ENCODE measurements around the gene GARIN5B.
"Not testable (repeated sequence)": the region's sequence is repeated elsewhere in the genome, so short reads cannot be mapped to it uniquely, and the experiment has no call there.

The GARIN5B gene

DNA sequence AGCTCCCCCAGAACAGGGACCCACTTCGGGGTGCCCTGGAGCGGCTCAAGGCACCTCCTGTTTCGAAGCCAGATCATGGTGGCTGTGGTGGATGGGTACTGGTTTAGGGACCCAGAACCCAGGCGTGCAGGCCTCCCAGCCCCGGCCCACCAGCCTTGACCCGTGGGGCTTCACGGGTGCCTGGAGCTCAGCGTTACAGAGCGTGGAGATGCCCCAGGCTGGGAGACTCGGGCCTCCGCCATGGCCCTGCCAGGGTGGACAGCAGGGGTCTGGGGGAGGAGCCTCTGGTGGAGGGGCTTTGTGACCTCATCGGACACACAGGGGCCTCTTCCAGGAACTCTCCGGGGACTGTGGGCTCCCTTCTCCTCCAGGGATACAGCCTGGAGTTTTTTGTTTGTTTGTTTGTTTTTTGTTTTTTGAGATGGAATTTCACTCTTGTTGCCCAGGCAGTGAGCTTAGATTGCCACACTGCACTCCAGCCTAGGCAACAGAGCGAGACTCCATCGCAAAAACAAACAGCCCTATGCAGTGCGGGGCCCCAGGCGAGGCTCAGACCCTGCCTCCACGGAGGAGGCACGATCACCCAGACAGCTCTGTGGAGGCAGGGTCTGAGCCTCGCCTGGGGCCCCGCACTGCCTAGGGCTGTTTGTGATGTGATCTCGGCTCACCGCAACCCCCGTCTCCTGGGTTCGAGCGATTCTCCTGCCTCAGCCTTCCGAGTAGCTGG, at the start of gene GARIN5B:
Gene GARIN5B (minus strand): TSS at position 271 of the 727 bp plus-strand sequence. CDS start 194 bp downstream, at position 77.
- DNase-seq, result no peak

DNA sequence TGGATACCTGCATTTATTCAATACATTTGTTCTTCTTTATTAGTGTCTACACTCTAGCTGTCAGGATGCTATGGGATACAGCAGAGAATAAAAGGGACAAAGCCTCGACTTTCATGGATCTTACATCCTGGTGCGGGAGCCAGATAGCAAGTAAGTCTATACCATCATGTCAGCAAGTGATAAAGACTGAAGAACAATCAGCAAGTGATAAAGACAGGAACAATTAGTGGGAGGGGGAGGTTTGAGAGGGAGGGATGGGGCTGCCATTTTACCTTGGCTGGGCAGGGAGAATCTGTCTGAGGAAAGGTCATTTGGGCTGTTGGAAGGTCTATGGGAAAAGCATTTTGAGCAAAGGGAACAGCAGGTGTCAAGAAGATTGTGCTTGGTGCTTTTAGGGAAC, 47.1 kb upstream of the GARIN5B start:
- DNase-seq, result no peak

DNA sequence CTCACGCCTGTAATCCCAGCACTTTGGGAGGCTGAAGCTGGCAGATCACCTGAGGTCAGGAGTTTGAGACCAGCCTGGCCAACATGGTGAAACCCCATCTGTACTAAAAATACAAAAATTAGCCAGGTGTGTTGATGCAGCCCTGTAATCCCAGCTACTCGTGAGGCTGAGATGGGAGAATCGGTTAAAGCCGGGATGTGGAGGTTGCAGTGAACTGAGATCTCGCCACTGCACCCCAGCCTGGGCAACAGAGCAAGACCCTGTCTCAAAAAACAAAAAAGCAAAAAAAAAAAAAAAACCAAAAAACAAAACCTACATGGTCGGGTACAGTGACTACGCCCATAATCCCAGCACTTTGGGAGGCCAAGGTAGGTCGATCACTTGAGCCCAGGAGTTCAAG, 46.1 kb upstream of the GARIN5B start:
- DNase-seq, result not testable (repeated sequence)

DNA sequence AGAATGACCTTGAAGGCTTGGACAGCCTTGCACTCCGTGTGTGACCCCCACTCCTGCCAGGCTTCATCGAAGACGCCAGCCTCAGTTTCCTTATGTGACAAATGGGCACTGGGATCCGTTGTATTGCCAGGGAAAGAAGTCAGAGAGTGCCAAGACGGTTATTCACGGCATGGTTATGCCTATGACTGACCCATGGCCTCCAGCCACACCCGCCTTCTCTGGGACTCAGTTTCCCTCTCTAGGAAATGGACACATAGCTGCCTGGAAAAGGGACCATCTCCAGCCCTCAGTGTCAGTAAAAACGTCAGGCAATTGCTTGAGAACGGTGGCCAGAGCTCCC, 45.4 kb upstream of the GARIN5B start:
- peak; percentile 60 for DNase-seq

DNA sequence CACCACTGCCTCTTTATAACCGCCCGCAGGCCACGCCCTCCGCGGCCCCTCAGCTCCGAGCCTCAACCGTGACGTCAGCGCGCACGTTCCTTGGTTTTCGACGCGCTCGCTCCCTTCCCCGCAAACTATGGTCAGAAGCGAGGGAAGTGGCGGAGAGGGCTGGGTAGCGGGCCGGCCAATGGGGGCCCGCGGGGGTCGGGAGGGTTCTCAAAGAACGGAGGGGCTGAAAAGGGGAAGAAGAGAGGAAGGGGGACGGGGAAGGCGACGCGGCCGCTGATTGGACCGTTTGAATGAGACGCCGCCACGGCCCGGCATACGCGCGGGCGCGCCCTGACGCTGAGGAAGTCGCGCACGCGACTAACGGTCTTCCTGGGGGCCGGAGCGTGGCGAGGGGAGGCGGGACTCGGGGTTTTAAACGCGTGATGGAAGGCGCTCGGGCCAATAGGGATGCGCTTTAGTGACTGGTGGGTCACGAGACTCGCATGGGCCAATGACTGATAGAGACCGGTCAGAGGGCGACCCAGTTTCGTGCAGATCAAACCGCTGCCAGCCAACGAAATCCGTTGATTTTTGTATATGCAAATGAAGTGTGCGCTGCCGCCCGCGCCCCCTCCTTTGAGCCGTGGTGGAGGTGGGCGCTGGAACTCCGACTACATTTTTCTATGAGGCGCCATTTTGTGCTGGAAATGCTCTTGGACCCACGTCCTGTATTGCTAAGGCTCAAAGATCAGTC, 44.9 kb upstream of the GARIN5B start:
- peak; percentile 100 for DNase-seq

DNA sequence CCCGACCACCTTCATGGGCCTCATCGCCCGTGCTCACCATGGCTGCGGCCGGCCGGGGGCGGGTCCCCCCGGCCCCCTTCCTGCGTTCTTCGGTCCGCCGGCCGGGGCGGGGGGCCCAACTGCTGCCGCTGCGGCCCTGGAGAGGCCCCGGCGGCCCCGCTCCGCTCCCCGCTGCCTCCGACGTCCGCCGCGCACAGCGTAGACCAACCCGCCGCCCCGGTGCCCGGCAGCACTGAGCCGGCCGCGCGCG, 44.4 kb upstream of the GARIN5B start, which contains the start of gene UBE2S:
Gene UBE2S (minus strand): TSS at position 239 of the 250 bp plus-strand sequence. CDS start 199 bp downstream, at position 40.
- DNase-seq, result not testable (repeated sequence)

DNA sequence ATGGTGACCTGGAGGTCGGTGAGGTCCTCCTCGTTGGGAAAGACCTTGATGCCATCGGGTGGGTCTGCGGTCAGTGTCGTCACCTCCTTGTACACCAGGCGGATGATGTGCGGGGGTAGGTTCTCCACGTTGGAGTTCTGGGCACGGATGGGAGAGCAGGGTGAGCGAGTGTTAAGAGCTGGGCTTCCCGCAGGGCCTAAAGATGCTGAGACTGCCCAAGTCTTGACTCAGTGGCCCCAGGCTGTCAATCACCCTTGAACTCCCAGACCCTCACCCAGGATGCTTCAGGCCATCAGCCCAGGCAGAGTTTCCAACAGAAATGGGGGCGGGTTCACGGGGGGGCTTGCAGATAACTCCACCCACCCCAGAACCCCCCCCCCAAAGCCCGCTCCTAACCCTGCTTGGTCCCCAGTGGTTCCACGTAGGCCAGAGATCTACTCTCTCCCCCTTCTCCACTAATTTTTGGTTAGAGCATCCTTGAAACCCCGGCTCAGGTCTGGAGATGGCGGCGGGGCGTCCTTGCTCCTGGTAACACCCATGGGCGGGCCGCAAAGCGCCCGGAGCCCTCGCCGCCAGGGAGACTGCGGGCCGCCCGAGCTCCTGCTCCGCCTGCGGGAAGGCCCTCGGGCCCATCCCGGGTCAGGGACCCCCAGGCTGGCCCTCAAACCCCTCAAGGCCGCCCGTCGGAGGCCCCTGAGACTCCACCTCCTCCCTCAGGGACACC, 43.9 kb upstream of the GARIN5B start:
- DNase-seq, result no peak

DNA sequence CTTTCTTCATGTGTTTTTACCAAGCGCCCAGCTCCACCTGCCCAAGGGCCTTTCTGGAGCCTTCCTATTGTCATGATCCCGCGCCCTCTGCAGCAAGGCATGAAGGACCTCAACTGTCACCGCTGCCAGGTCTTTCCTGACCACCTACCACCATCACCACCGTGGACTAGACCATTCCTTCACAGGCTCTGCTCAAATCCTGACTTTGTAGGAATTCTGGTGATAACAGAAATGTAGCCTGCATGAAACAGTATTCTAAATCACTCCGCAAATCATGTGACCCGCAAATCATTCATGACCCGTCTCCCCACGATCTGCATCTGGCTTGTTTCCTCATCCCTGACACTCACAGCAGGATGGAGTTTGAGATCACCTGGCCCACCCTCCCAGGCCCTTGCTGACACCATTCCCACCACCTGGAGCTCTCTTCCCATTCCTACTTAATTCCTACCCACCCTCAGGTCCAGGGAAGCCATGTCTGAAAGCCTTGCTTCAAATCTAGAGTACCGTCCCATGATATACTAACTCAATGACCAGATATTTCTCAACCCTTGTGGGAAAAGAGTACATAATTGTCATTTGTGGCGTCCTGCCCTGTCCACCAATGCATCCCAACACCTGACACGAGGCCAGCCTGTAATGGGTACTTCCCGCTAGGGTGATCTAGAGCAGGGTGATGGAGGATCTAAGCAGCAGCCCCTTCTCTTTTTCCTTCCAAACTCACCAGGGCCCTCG, 43.2 kb upstream of the GARIN5B start:
- DNase-seq, result no peak

DNA sequence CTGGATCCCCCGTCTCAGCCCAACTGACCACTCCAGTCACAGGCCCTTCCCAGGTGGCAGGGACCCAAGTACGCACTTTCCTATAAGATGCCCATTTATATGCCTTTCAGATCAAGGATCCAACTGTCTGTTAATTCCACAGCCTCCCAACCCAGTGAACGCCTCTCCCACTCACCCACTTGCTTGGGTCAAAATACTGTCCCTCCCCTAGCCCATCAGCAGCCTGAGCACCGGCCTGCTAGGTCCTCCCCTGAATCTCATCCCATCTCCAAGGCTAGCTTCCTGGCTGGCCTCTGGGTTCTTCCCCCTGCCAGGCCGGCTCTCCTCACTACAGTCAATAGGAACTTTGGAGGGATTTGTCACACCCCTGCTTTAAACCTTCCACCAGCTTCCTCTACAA, 42.6 kb upstream of the GARIN5B start:
- no peak for DNase-seq

DNA sequence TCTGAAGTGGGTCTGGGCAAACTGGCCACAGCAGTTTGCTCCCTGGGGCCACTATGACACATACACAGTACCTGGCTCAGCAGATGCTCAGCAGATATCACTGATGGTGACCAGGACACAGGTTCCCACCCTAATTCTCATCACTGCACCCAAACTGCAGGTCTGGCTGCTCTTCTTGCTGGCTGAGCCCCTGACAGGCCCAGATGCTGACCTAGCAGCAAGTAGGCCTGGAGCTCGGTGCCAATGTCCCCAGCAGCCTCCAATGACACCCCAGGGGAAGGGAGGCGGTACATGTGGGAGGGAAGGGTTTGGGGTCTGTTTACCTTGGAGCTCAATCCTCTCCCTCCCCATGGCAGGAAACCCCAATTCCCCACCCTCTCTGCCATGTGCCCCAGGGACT, 39.4 kb upstream of the GARIN5B start:
- no peak for DNase-seq

DNA sequence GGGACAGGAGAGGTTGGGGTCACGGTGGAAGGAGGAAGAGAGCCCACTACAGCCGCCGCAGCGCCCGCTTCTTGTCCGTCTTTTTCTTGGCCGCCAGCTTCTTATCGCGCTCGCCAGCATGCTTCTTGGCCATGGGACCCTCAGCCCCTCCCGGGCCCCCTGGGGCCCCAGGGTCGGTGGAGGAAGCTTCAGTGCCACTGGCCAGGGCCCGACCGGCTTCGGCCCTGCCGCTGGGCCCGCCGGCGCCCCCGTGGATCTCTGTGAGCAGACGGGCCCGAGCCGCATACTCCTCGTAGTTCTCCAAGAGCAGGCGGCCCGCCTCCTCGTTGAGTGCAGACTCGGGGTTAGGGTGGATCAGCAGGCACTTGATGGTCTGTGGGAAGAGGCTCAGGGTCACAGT, 38.3 kb upstream of the GARIN5B start:
- not testable (repeated sequence) for DNase-seq

DNA sequence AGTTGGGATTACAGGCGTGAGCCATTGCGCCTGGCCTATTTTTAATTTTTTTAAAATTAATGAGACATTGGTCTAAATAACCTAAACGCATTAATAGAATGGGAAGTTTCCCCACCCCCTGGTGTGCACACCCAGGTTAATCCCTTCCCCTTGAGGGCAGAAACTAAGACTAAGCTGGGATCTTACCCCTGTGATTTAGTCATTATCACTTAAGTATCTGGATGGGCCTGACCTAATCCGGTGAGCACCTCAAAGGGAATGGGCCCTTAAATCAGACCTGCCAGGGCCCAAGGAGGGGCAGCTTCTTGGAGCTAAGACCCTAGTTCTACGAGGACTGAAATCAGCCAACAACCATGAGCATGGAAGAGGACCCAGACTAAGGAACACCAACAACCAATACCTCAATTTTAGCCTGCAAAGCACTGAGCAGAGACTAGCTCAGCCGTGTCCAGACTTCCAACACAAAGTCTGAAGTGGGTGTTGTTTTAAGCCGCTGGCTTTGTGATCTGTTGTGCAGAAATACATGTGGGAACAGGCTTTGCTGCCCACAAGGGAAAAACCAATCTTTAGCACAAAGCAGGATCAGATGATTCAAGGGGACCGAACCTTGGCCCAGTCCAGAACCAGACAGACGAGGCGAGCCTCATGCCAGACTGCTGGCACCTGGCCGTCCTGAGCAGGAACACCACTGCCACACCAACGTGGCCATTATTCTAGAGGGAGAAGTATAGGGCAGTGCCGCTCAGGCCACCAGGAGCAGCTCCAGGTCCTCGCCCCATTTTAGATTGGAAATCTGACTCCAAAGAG, 37.4 kb upstream of the GARIN5B start:
- DNase-seq, result no peak

DNA sequence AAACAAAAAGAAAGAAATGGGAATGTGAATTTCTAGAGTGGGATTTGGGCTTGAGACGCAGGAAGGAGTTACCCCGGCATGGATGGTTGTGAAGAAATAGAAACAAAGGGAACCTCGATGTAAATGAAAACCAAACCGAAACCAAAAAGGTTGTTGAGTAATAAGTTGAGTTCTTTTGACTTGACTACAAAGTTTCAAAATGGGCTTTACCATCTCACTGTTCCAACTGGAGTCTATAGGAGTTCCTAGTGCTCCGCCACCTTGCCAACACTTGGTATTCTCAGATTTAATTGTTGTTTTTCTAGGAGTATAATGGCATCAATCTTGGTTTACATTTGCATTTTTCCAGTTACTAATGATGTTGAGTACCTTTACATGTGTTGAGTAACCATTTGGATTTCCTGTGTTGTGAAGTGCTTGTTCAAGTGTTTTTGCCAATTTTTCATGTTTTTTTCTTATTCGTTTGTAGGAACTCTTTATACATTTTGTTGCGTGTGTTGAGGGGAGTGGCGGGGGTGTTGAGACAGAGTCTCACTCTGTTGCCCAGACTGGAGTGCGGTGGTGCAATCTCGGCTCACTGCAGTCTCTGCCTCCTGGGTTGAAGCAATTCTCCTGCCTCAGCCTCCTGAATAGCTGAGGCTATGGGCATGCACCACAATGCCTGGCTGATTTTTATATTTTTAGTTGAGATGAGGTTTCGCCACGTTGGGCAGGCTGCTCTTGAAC, 35.3 kb upstream of the GARIN5B start:
- DNase-seq, result no peak

DNA sequence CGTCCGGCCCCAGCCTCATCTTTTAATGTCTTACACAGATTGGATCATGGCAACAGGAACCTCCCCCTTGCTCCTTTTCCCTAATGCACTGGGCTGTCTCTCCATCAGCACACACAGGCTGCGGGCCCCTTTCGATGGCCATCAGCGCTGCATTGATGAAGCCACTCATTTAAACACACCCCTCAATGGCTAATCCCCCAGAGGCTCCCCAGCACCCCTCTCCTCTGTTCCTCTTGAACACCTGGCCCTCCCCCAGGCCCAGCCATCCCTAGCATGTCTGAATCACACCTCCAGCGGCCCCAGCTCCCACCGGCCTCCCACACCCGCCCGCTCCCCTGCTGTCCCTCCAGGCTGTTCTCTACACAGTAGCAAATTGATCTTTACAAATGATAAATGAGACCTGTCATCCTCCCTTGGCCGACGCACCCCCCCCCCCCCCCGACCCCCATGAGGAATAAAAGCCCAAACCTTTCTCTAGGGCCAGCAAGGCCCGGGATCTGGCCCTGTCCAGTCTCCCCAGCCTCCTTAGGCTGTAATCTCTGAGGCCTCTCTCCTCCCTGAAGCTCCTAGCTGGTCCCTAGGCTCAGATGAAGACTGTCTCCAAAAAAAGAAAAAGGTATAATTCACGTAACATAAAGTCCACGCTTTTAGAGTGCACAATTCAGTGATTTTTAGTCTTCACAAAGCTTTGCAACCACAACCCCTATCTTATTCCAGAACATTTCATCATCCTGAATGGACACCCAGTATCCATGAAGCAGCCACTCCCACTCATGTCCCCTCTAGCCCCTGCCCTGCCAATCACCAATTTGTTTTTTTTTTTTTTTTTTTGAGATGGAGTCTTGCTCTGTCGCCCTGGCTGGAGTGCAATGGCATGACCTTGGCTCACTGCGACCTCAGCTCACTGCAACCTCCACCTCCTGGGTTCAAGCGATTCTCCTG, 30.0 kb upstream of the GARIN5B start:
- DNase-seq, result no peak

DNA sequence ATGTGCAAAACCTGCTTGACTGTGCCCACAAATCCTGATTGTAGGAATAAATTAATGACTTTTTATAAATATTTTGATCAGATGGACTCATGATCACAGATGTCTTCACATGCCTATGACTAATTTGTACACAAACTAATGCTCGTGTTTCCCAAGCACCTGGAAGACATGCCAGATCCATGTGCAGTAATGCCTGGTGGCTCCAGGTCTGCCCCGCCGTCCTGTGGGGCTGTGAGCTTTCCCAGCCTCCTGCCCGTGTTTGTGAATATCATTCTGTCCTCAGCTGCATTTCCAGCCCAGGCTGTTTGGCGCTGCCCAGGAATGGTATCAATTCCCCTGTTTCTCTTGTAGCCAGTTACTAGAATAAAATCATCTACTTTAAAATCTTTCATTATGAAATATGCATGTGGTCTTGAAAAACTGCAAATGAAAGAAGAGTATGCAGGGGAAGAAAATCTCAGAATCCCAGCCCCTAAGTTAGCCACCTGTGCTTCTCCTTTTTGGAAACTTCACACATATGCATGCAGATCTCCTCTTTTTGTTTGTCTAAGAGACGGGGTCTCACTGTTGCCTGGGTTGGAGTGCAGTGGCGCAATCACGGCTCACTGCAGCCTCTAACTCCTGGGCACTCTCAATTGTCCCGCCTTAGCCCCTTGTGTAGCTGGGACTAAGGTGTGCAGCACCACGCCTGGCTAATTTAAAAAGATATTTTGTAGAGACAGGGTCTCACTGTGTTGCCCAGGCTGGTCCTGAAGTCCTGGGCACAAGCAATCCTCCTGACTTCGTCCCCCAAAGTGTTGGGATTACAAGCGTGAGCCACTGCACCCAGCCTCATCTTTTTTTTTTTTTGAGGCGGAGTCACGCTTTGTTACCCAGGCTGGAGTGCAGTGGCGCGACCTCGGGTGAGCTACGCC, 28.9 kb upstream of the GARIN5B start:
- no peak for DNase-seq

DNA sequence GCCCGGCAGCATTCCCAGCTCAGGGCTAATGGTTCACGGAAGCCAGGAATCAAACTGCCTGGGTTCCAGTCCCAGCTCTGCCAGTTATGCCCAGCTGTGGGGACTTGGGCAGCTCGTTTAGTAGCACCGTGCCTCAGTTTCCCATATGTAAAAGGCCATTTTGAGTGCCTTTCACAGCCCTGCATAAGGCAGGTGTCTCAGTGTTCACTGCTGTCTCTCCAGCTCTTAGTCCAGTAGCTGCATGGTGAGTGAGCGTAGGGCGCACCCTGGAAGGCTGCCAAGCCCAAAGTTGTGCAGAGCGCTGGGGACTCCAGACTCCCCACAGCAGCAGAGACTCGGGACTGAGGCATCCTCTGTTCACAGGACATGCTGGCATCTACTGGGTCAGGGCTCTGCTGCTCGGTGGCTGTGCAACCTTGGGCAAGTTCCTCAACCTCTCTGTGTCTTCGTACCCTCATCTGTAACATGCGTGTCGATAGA, 28.2 kb upstream of the GARIN5B start:
- no peak for DNase-seq

DNA sequence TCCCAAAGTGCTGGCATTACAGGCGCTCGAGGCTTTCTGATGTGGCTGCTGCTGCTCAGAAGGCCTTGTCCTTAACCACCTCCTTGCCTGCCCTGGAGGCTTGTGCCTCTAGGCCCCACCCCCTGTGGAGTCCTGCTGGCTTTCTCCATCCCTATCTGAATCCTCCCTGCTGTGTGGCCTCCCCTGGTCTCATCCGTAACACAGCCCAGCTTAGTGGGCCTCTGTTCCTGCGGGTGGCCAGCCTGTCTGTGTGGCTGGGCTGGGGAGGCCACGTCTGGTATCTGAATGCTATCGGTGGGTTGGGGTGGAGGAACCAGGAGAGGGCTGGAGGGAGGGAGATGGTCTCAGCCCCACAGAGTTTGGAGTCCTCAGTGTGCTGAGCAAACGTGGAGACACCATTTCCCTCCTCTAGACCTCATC, 27.4 kb upstream of the GARIN5B start:
- no peak for DNase-seq

DNA sequence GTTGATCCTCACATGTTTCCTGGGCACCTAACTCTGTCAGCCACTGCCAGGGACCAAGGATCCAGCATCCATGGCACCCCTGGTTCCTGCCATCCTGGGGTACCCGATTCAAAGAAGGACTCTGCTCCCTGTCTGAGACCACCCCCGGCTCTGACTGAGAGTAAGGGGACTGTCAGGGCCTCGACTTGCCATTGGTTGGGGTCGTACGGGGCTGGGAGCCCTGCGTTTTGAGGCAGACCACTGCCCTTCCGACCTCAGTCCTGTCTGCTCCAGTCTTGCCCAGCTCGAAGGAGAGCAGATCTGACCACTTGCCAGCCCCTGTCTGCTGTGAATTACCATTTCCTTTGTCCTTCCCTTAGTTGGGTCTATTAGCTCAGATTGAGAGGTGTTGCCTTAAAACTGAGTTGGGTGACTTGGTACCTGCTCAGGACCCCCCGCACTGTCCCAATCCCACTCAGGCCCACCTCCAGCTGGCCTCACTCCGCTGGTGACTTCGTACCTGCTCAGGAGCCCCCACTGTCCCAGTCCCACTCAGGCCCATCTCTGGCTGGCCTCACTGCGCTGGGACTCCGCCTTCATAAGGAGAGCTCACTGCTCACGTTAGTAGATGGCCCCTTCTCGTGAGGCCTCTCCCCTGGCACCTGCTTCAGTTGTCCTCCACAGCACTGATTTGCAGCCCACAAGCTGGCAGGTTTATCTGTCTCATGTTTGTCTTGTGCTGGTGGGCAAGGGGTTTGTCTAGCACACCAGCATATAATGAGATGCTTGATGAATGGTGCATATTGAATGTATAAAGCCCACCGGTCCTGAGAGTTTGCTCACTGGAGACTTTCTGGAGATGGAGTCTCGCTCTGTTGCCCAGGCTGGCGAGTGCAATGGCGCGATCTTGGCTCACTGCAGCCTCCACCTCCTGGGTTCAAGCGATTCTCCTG, 26.6 kb upstream of the GARIN5B start:
- DNase-seq, result no peak

Data from OCI-M1 (cell line).